Endothelial cell of umbilical vein (primary cell): ENCODE measurements around the gene SRGAP1.

ENCODE experiments used
- EZH2 ChIP-seq: IDR thresholded peaks from 2 replicates; pipeline ENCODE4 v1.6.1; 2012; ENCODE audit warnings: borderline replicate concordance, low read depth, mild to moderate bottlenecking, moderate library complexity, low read length, inconsistent platforms; ENCODE audit not compliant: severe bottlenecking
- POLR2A ChIP-seq: IDR thresholded peaks from 2 replicates; pipeline ENCODE4 v1.6.1; 2012; ENCODE audit warnings: low read depth, mild to moderate bottlenecking, control low read depth, low read length
- POLR2AphosphoS5 ChIP-seq: IDR thresholded peaks from 2 replicates; pipeline ENCODE4 v1.6.1; 2012; ENCODE audit warnings: low read depth, mild to moderate bottlenecking, control low read depth, low read length, moderate library complexity; ENCODE audit not compliant: insufficient read depth
- TF ChIP-seq, protein P1 (sequence below): IDR thresholded peaks from 2 replicates; pipeline ENCODE4 v1.6.1; 2011; ENCODE audit not compliant: insufficient read depth, insufficient read length
- TF ChIP-seq, protein P2 (sequence below), 2 donors: IDR thresholded peaks; 1 replicate in 1 of 2; 2 replicates in 1 of 2; pipeline ENCODE4 v1.5.1; 2011; ENCODE audit warnings: low read length in 2 of 2, mild to moderate bottlenecking in 2 of 2, moderate library complexity in 2 of 2, control low read depth in 1 of 2, inconsistent platforms in 1 of 2, low read depth in 1 of 2; ENCODE audit not compliant: insufficient read depth in 1 of 2; ENCODE audit errors: extremely low read depth in 1 of 2

DNA sequence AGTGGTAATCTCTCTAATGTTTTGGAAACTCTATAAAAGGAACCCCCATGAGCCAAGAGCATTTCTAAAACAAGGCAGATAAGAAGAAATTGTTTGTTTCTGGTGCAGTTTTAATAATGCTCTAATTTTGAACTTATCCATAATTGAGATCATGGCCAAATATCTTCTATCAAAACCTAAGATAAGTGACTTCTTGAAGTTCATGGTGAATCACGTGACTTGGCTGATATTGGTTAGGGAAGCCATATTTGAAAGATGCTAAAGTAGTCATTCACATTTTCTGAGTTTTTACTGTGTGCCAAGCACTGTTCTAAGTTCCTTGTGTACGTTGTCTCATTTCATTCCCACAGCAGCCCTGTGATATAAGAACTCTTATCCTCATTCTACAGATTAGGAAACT is 219.7 kb downstream of the SRGAP1 start:
- TF ChIP-seq POLR2A: no peak
- no peak for TF ChIP-seq EZH2
- TF ChIP-seq, protein P1, sequence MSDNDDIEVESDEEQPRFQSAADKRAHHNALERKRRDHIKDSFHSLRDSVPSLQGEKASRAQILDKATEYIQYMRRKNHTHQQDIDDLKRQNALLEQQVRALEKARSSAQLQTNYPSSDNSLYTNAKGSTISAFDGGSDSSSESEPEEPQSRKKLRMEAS: no peak
- TF ChIP-seq, protein P2, sequence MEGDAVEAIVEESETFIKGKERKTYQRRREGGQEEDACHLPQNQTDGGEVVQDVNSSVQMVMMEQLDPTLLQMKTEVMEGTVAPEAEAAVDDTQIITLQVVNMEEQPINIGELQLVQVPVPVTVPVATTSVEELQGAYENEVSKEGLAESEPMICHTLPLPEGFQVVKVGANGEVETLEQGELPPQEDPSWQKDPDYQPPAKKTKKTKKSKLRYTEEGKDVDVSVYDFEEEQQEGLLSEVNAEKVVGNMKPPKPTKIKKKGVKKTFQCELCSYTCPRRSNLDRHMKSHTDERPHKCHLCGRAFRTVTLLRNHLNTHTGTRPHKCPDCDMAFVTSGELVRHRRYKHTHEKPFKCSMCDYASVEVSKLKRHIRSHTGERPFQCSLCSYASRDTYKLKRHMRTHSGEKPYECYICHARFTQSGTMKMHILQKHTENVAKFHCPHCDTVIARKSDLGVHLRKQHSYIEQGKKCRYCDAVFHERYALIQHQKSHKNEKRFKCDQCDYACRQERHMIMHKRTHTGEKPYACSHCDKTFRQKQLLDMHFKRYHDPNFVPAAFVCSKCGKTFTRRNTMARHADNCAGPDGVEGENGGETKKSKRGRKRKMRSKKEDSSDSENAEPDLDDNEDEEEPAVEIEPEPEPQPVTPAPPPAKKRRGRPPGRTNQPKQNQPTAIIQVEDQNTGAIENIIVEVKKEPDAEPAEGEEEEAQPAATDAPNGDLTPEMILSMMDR (IDR thresholded peaks at IDR 0.05; ENCODE audit: extremely low read depth in 1 of 2, insufficient read depth in 1 of 2, low read depth in 1 of 2, low read length in 2 of 2): no peak
- TF ChIP-seq POLR2AphosphoS5: no peak
